RWPE2 (cell line): ENCODE measurements around the gene GSTA3.

Experiments used
- ATAC-seq: fragments of 200-7000 bp; cut with Tn5 transposase; 3 replicates; pipeline ENCODE4 v1.9.1; 2021; ENCODE audit warnings: low read depth
- DNase-seq: peaks from one replicate; pipeline ENCODE4 v3.0.0-alpha.2; 2020; ENCODE audit warnings: low spot score
- H3K27ac ChIP-seq: fragments of 450-650 bp; 2 replicates; pipeline ENCODE4 v1.5.1; 2017; ENCODE audit warnings: mild to moderate bottlenecking; ENCODE audit not compliant: poor library complexity, severe bottlenecking
- H3K27me3 ChIP-seq: fragments of 250-450 bp; sonication (Bioruptor Pico); 2 replicates; pipeline ENCODE4 v1.5.1; 2021; ENCODE audit warnings: mild to moderate bottlenecking, moderate library complexity; ENCODE audit not compliant: insufficient read depth, poor library complexity, severe bottlenecking
- H3K36me3 ChIP-seq: fragments of 250-450 bp; sonication (Bioruptor Pico); 2 replicates; pipeline ENCODE4 v1.5.1; 2020; ENCODE audit warnings: low read depth, mild to moderate bottlenecking, moderate library complexity
- H3K4me1 ChIP-seq: fragments of 250-450 bp; sonication (Bioruptor Pico); 2 replicates; pipeline ENCODE4 v1.5.1; 2021; ENCODE audit warnings: mild to moderate bottlenecking, moderate library complexity; ENCODE audit not compliant: insufficient read depth, poor library complexity, severe bottlenecking
- H3K4me3 ChIP-seq: fragments of 250-450 bp; sonication (Bioruptor Pico); 2 replicates; pipeline ENCODE4 v1.5.1; 2021; ENCODE audit warnings: mild to moderate bottlenecking, moderate library complexity; ENCODE audit not compliant: severe bottlenecking
- H3K9me3 ChIP-seq: fragments of 250-450 bp; sonication (Bioruptor Pico); 2 replicates; pipeline ENCODE4 v1.5.1; 2021; ENCODE audit warnings: mild to moderate bottlenecking, moderate library complexity; ENCODE audit not compliant: severe bottlenecking
- CTCF ChIP-seq: fragments of 450-650 bp; IDR thresholded peaks from one replicate; pipeline ENCODE4 v1.5.1; 2017; ENCODE audit warnings: mild to moderate bottlenecking, moderate library complexity; ENCODE audit not compliant: poor library complexity, severe bottlenecking

Gene GSTA3

GRCh38 chr6:52909531-52909930, at the start of gene GSTA3:
GSTA3 (minus strand) TSS chr6:52909698; CDS start chr6:52905834, 3,864 bp downstream.
- Histone ChIP-seq H3K9me3 (no peaks in the 10 kb centered on the region), H3K27ac (no peak within 1 kb of the TSS), H3K4me3 (no peak within 1 kb of the TSS), H3K27me3 (no peaks in the 10 kb centered on the region), H3K4me1 (no peaks in the 10 kb centered on the region), H3K36me3 (no peaks in the 10 kb centered on the region)
- no peak for ATAC-seq
- no peak for TF ChIP-seq CTCF
- DNase-seq, result no peak

GRCh38 chr6:52958546-52959255, 49.2 kb upstream of the GSTA3 start:
- H3K27me3 ChIP-seq, result no peaks in the 10 kb centered on the region
- H3K36me3 ChIP-seq, result no peaks in the 10 kb centered on the region
- H3K4me3 ChIP-seq, result no peak overlapping the region
- no peak for TF ChIP-seq CTCF
- H3K9me3 ChIP-seq, result no peaks in the 10 kb centered on the region
- no peak overlapping the region for H3K27ac ChIP-seq
- ATAC-seq (no peak), DNase-seq (no peak)
- H3K4me1 ChIP-seq, result no peaks in the 10 kb centered on the region

- Histone ChIP-seq H3K27me3 (no peaks in the 10 kb centered on the region), H3K4me1 (no peaks in the 10 kb centered on the region), H3K27ac (no peak overlapping the region), H3K9me3 (no peaks in the 10 kb centered on the region), H3K36me3 (no peaks in the 10 kb centered on the region), H3K4me3 (no peak overlapping the region)
- no peak for ATAC-seq
- DNase-seq, result no peak
- TF ChIP-seq CTCF, result no peak
Observed at GRCh38 chr6:52955871-52956270, 46.4 kb upstream of the GSTA3 start.

- DNase-seq (no peak), ATAC-seq (peak; percentile 75)
- Histone ChIP-seq H3K36me3 (no peaks in the 10 kb centered on the region), H3K4me1 (no peaks in the 10 kb centered on the region), H3K27me3 (no peaks in the 10 kb centered on the region), H3K9me3 (no peaks in the 10 kb centered on the region), H3K4me3 (no peak overlapping the region), H3K27ac (no peak overlapping the region)
- TF ChIP-seq CTCF, result no peak
Observed at GRCh38 chr6:52953911-52954839, 44.7 kb upstream of the GSTA3 start.
